Daoy (cell line): ENCODE data around the gene TBC1D17. TPM values are rescaled to one million over a fixed set of nuclear protein-coding genes. Genes with fewer than 3 reads are reported as not detected.

ENCODE experiments used
- DNase-seq: peaks from one replicate; pipeline ENCODE4 v3.0.0-alpha.2; 2015; ENCODE audit warnings: low read depth
- total RNA-seq: library from RNA; depleted of rRNA; stranded (reverse); fragments of >200 nt; shearing (Covaris generic); gene quantifications from 2 replicates; pipeline ENCODE4 v1.2.3, GENCODE V29; 2014; rRNA removed

TBC1D17 gene
- total RNA-seq, result 5.9 and 8.1 TPM in 2 replicates

- peak; percentile 100 for DNase-seq
These were observed at the start of gene TBC1D17, which contains the start of gene AKT1S1 for GRCh38 chr19:49877020-49877878. Gene TBC1D17 (plus strand): TSS chr19:49877702. CDS start chr19:49877724, 22 bp downstream. Gene AKT1S1 (minus strand): TSS chr19:49877355. CDS start chr19:49873295, 4,060 bp downstream.

- DNase-seq, result no peak
These were observed 48.3 kb upstream of the TBC1D17 start for GRCh38 chr19:49829200-49829599.

DNA sequence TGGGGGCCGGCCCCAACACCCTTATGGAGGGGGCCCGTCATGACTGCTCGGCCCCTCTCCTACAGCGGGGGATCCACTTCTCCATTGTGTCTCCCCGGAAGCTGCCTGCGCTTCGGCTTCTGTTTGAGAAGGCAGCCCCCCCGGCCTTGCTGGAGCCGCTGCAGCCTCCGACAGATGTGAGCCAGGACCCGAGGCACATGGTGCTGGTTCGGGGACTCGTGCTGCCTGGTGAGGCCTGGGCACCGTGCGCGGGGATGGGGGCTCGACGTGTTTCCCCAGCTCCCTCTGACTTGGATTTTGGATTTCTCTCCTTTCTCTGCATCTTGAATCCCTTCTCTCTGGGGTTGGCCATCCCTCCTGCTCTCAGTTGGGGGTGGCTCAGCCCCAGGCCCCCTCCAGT, 47.8 kb upstream of the TBC1D17 start:
- no peak for DNase-seq

GRCh38 chr19:49830766-49831165, 46.7 kb upstream of the TBC1D17 start:
- DNase-seq, result no peak

DNA sequence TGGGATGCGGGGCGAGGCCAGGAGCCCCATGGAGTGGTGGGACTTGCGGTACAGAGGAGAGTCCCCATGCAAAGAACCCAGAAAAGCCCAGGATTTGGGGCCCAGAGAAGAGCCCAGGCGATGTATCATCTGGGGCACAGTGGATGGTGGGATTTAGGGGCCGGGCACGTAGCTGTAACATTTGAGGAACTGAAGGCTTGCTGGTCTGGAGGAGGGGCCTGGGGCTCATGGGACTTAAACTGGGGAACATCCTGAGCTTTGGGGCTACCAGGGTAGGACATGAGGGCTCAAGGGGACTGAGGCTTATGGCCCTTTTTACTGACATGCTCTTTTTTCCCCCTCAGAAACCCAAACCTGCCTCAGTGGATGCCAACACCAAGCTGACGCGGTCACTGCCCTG, 45.9 kb upstream of the TBC1D17 start:
- DNase-seq, result no peak

DNA sequence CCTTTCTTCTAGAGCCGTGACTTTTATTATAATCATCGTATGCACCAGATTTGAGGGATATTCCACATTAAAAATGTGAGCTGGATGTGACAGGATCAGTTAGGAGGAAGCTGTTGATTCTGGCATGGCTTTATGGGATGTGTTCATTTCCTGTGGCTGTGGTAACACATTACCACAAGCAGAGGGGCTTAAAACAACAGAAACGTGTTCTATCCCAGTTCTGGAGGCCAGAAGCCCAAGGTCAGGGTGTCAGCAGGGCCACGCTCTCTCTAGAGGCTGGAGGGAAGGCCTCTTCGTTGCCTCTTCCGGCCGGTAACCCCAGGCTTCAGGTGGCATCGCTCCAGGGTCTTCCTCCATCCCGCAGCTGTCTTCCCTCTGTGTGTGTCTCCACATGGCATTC, 44.9 kb upstream of the TBC1D17 start:
- peak; percentile 51 for DNase-seq

DNA sequence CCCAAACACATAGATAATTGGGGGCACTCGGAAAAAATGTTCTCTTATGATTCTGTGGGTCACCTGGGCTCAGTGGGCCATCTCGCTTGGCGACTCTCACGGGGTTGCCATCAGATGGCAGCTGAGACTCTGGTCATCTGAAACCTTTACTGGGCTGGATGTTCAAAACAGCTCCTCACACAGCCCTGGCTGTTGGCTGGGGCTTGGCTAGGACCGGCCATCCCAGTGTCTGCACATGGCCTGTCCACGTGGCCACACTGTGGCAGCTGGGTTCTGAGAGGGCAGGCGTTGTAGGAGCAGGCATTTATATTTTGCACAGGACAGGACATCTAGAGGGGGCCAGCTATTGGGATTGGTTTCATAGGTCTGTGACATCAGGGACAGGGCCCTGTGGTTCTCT, 43.9 kb upstream of the TBC1D17 start:
- DNase-seq, result no peak

DNA sequence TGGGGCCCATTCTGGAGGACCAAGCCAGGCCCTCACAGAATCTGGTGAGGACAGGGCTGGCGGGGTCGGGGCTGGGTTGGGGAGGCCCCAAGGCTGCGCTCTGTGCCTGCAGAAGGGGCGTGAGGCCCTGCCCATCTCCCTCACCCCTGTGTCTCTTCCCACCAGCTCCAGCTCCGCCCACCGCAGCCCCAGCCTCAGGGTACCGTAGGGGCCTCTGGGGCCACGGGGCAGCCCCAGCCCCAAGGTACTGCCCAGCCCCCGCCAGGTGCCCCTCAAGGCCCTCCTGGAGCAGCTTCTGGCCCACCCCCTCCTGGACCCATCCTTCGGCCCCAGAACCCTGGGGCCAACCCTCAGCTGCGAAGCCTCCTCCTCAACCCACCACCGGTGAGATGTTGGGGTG, 41.9 kb upstream of the TBC1D17 start:
- no peak for DNase-seq

GRCh38 chr19:49836176-49837008, 41.1 kb upstream of the TBC1D17 start:
- no peak for DNase-seq

DNA sequence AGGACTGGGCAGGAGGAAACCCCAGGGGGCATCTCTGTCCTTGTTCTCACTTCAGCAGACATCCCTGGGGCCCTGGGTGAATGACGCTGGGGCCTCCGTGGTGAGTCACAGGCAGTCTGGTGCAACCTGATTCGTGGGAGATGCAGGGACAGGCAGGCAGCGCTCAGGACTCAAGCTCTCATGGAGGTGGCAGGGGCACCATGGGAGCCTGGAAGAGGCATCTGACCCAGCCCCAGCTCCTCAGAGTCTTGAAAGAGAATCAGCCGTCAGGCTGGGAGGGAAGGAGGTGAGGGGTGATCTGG, 40.5 kb upstream of the TBC1D17 start:
- no peak for DNase-seq

- no peak for DNase-seq
These were observed 40.1 kb upstream of the TBC1D17 start for GRCh38 chr19:49837425-49837824.

GRCh38 chr19:49838885-49839588, 38.5 kb upstream of the TBC1D17 start:
- DNase-seq, result no peak

DNA sequence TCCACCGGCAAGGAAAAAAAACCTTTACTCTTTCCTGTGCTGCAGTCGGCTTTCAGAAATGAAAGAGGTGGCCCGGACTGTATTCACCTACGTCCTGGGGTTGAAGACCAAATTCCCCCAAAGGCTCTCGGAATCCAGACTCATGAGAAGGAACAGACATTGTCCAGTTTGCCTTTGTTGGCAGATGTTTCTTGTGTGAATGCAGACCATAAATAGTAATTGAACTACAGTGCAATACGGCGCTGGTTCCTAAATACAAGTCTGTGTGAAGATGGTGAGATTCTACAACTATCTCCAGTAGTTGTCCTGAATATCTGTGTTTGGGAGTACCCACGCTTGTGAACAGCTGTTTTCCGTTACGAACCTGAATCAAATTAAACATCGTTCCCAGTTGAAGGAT, 37.8 kb upstream of the TBC1D17 start:
- no peak for DNase-seq

DNA sequence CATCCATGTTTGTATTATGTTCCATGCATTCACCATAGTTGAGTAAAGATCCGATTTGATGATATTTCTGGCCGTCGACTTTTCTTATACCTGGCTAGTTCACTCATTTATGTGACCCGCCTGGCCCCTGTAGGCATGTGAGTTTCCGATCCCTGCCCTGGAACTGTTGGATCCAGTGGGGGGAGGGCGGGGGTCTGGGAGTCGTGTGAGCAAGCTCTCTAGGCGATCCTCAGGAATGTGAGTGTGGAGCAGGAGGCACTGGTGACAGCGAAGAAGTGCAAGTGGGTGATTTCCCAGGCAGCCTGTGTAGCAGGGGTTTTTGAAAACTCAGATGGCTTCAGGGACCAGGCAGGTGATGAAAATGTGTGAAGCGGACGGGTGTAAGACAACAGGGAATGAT, 37.2 kb upstream of the TBC1D17 start:
- DNase-seq, result no peak

GRCh38 chr19:49840736-49841249, 36.7 kb upstream of the TBC1D17 start:
- DNase-seq, result no peak

DNA sequence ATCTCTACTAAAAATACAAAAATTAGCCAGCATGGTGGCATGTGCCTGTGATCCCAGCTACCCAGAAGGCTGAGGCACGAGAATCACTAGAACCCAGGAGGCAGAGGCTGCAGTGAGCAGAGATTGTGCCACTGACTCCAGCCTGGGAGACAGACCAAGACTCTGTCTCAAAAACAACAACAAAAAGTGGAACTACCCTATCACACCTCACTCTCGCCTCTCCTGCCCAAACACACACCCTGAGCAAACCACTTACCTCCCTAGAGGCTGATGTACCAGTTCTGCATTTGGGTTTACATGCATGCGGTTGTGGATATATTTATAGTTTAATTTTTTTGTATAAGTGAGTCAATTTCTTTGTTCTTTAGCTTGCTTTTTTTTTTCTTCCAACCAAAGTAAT, 34.2 kb upstream of the TBC1D17 start:
- no peak for DNase-seq

DNA sequence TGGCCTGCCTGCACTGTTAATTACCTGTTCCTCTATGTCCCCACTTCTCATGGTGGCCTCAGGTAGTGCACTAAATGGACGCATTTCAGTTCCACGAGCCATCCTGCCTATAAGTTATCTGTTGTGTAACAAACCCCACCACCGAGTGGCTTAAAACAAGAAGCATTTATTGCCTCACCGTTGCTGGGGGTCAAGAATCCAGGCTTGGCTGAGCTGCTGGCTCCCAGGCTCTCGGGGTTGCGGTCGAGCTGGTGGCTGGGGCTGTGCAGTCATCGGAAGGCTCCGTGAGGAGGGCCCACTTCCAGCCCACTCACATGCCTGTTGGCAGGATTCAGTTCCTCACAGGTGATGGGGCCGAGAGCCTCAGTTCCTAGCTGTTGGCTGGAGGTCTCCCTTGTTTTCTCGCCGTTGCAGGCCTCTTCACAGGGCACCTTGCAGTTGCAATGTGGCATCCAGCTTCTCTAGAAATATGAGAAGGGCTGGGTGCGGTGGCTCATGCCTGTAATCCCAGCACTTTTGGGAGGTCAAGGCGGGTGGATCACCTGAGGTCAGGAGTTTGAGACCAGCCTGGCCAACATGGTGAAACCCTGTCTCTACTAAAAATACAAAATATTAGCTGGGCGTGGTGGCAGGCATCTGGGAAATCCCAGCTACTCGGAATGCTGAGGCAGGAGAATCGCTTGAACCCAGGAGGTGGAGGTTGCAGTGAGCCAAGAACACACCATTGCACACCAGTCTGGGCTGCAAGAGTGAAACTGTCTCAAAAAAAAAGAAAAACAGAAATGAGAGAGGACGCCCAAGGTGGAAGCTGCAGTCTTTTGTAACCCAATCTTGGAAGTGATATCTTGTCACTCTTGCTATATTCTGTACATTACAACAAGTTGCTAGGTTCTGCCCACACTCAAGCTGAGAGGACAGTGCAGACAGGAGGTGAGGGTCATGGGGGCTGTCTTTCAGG, 33.1 kb upstream of the TBC1D17 start:
- peak; percentile 61 for DNase-seq

- no peak for DNase-seq
These were observed 32.1 kb upstream of the TBC1D17 start for GRCh38 chr19:49845414-49845813.

DNA sequence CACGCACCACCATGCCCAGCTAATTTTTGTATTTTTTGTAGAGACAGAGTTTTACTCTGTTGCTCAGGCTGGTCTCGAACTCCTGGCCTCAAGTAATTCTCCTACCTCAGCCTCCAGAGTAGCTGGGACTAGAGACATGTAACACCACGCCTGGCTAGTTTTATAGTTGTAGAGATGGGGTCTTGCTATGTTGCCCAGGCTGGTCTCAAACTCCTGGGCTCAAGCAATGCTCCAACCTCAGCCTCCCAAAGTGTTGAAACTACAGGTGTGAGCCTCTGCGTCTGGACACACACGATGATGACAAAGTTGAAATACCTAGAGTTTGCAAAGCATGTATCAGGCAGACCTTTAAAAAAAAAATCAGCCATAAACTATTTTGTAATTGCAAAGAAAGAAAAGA, 31.1 kb upstream of the TBC1D17 start:
- no peak for DNase-seq

- DNase-seq, result peak; percentile 87
These were observed 29.5 kb upstream of the TBC1D17 start for GRCh38 chr19:49847731-49848696.
